Transverse colon (tissue), 4 donors: ENCODE data around the gene TNRC18. TPM values are rescaled to one million over a fixed set of nuclear protein-coding genes. Genes with fewer than 3 reads are reported as not detected.

Source experiments
- DNase-seq: peaks from one replicate; pipeline ENCODE4 v3.0.0-alpha.2; 2019
- H3K27ac ChIP-seq, 4 donors: fragments of 200-600 bp; sonication (generic); 2 replicates each; pipeline ENCODE4 v1.5.1; 2016 to 2018; ENCODE audit warnings: inconsistent platforms in 4 of 4
- H3K27me3 ChIP-seq: fragments of 200-600 bp; sonication (generic); 2 replicates; pipeline ENCODE4 v1.5.1; 2017; ENCODE audit warnings: inconsistent platforms
- H3K36me3 ChIP-seq, 4 donors: fragments of 200-600 bp; sonication (generic); 2 replicates each; pipeline ENCODE4 v1.5.1; 2017 to 2019; ENCODE audit warnings: inconsistent platforms in 4 of 4
- H3K4me1 ChIP-seq, 4 donors: fragments of 200-600 bp; sonication (generic); 2 replicates each; pipeline ENCODE4 v1.5.1; 2017 to 2020; ENCODE audit warnings: inconsistent platforms in 4 of 4
- H3K4me3 ChIP-seq, 4 donors: fragments of 200-600 bp; sonication (generic); 1 replicate in 1 of 4; 2 replicates in 3 of 4; pipeline versions ENCODE4 v1.5.1 to v1.6.1; 2017 to 2019; ENCODE audit warnings: inconsistent platforms in 4 of 4
- H3K9me3 ChIP-seq, 2 donors: fragments of 200-600 bp; sonication (generic); 2 replicates each; pipeline ENCODE4 v1.5.1; 2017 to 2019; ENCODE audit warnings: inconsistent platforms in 2 of 2
- CTCF ChIP-seq, 5 experiments: fragments of 200-600 bp in 3 of 5; fragments of 450-650 bp in 2 of 5; sonication (generic) in 3 of 5; IDR thresholded peaks; 1 replicate in 2 of 5; 2 replicates in 3 of 5; pipeline ENCODE4 v1.5.1; 2016 to 2017; ENCODE audit warnings: antibody characterized with exemption in 5 of 5, inconsistent platforms in 3 of 5, mild to moderate bottlenecking in 2 of 5, moderate library complexity in 1 of 5
- EP300 ChIP-seq: sonication (generic); formaldehyde crosslinking; IDR thresholded peaks from one replicate; pipeline ENCODE4 v1.6.1; 2017; ENCODE audit warnings: antibody characterized with exemption, low read depth
- POLR2A ChIP-seq: fragments of 450-650 bp; IDR thresholded peaks from one replicate; pipeline ENCODE4 v1.6.1; 2016; ENCODE audit warnings: antibody characterized with exemption, mild to moderate bottlenecking, moderate library complexity
- POLR2AphosphoS5 ChIP-seq, 3 donors: sonication (generic); formaldehyde crosslinking; IDR thresholded peaks; one replicate each; pipeline ENCODE4 v1.6.1; 2016; ENCODE audit warnings: antibody characterized with exemption in 3 of 3
- WGBS, 2 donors: methylation state at CpG; one replicate each; pipeline ENCODE4 v1.1.5; 2018; ENCODE audit warnings: low coverage in 1 of 2; 5-methylcytosine and 5-hydroxymethylcytosine counted together
- in situ Hi-C, 4 donors: fragments of 200-750 bp; cut with MboI; loops; one replicate each; pipeline versions ENCODE4 v1.15.0 to v1.15.1; 2017; ENCODE audit warnings: low sequenced_read_pairs in 3 of 4, low pct_ligation_motif_present in 1 of 4, low pct_unique_long_range_greater_than_20kb in 1 of 4
- intact Hi-C: fragments of 100-400 bp; cut with DNase I; formaldehyde crosslinking; loops from one replicate; pipeline ENCODE4 v1.15.1; 2023; ENCODE audit warnings: low total_unique reads
- total RNA-seq, 4 donors: library from RNA; depleted of rRNA; stranded (reverse); fragments of >200 nt; gene quantifications; one replicate each; pipeline ENCODE4 v1.1.0, GENCODE V29; 2016

Gene TNRC18
- total RNA-seq, 4 donors from 2014 or later: 91.2 to 430 (median 175) TPM

- Histone ChIP-seq H3K27me3 (no peaks in the 10 kb centered on the region), H3K4me3 (peak overlapping the region; percentile 89 to 99 (median 96)), H3K4me1 (peaks cover 7 to 24% (median 18%) of the 10 kb centered on the region in 4 donors), H3K9me3 (no peaks in the 10 kb centered on the region), H3K27ac (peak overlapping the region; percentile 96 to 100 (median 98)), H3K36me3 (no peaks in the 10 kb centered on the region)
- in situ Hi-C loops (no loop called here), intact Hi-C loops (no loop called here)
- WGBS, 2 donors: 2% methylated on average over 48 of the region's 56 CpGs; no CpG with 5 or more reads in 1 of the 2 donors
- no peak for DNase-seq
- TF ChIP-seq CTCF (IDR thresholded peaks at IDR 0.05) (peak in 2 of 5 experiments; percentile 8 to 24), POLR2AphosphoS5 (IDR thresholded peaks at IDR 0.05) (no peak)
Measured at GRCh38 chr7:5422396-5423305, 983 bp downstream of the TNRC18 start.

GRCh38 chr7:5421714-5422395 is 1.8 kb downstream of the TNRC18 start:
- no peaks in the 10 kb centered on the region for H3K36me3 ChIP-seq
- H3K4me3 ChIP-seq: peak overlapping the region; percentile 89 to 99 (median 96)
- WGBS, 2 donors: 0 to 4% methylated on average over 3 to 38 of the region's 42 CpGs
- TF ChIP-seq EP300 (no peak), POLR2AphosphoS5 (IDR thresholded peaks at IDR 0.05) (peak; percentile 27 to 71 (median 58)), POLR2A (peak; percentile 65), CTCF (IDR thresholded peaks at IDR 0.05) (no peak)
- no peaks in the 10 kb centered on the region for H3K27me3 ChIP-seq
- intact Hi-C loops (no loop called here), in situ Hi-C loops (no loop called here)
- no peaks in the 10 kb centered on the region for H3K9me3 ChIP-seq
- peak overlapping the region; percentile 96 to 100 (median 98) for H3K27ac ChIP-seq
- peak; percentile 64 for DNase-seq
- H3K4me1 ChIP-seq: peaks cover 10 to 25% (median 23%) of the 10 kb centered on the region in 4 donors

- H3K36me3 ChIP-seq: no peaks in the 10 kb centered on the region
- H3K4me3 ChIP-seq: peak overlapping the region; percentile 89 to 99 (median 96)
- intact Hi-C loops: no loop called here
- 0% methylated on average over 1 to 49 of the region's 93 CpGs for WGBS, 2 donors
- peak overlapping the region; percentile 96 to 100 (median 98) for H3K27ac ChIP-seq
- H3K9me3 ChIP-seq: no peaks in the 10 kb centered on the region
- TF ChIP-seq EP300: no peak
- no peak for TF ChIP-seq CTCF (IDR thresholded peaks at IDR 0.05)
- no peak for TF ChIP-seq POLR2AphosphoS5 (IDR thresholded peaks at IDR 0.05)
- TF ChIP-seq POLR2A: no peak
- no peak for DNase-seq
- peaks cover 10 to 28% (median 23%) of the 10 kb centered on the region in 4 donors for H3K4me1 ChIP-seq
- in situ Hi-C loops: no loop called here
- no peaks in the 10 kb centered on the region for H3K27me3 ChIP-seq
Measured at GRCh38 chr7:5420881-5421713, 2.5 kb downstream of the TNRC18 start.
